Bone marrow (tissue), 2 donors: ENCODE measurements around the gene BICD1.
"Not testable (repeated sequence)": the region's sequence is repeated elsewhere in the genome, so short reads cannot be mapped to it uniquely, and the experiment has no call there.

Experiments used
- DNase-seq, 2 donors: peaks; one replicate each; lab custom pipeline; 2025; lab: John Stamatoyannopoulos, UW

The BICD1 gene

GRCh38 chr12:32145096-32145495 lies 38.4 kb downstream of the BICD1 start:
- no peak for DNase-seq

GRCh38 chr12:32146074-32146873 lies 39.6 kb downstream of the BICD1 start:
- no peak for DNase-seq

- DNase-seq = no peak
Measured at GRCh38 chr12:32148372-32148771, 41.7 kb downstream of the BICD1 start.

GRCh38 chr12:32149489-32149888 lies 42.8 kb downstream of the BICD1 start:
- no peak for DNase-seq

- no peak for DNase-seq
Measured at GRCh38 chr12:32151086-32151485, 44.4 kb downstream of the BICD1 start.

- no peak for DNase-seq
Measured at GRCh38 chr12:32151552-32151951, 44.9 kb downstream of the BICD1 start.

GRCh38 chr12:32155041-32155440 lies 48.4 kb downstream of the BICD1 start:
- DNase-seq = no peak

GRCh38 chr12:32155961-32156529 lies 49.4 kb downstream of the BICD1 start:
- DNase-seq = no peak

GRCh38 chr12:32158525-32158924 lies 51.9 kb downstream of the BICD1 start:
- no peak for DNase-seq

GRCh38 chr12:32159381-32159780 lies 52.7 kb downstream of the BICD1 start:
- DNase-seq = no peak

- no peak for DNase-seq
Measured at GRCh38 chr12:32159925-32160324, 53.3 kb downstream of the BICD1 start.

GRCh38 chr12:32161058-32161457 lies 54.4 kb downstream of the BICD1 start:
- no peak for DNase-seq

- DNase-seq = no peak
Measured at GRCh38 chr12:32163596-32163995, 56.9 kb downstream of the BICD1 start.

- no peak for DNase-seq
Measured at GRCh38 chr12:32166510-32166909, 59.9 kb downstream of the BICD1 start.

- no peak for DNase-seq
Measured at GRCh38 chr12:32170437-32170998, 63.9 kb downstream of the BICD1 start.

GRCh38 chr12:32171211-32171610 lies 64.6 kb downstream of the BICD1 start:
- no peak for DNase-seq

GRCh38 chr12:32176606-32177005 lies 70.0 kb downstream of the BICD1 start:
- no peak for DNase-seq

- no peak for DNase-seq
Measured at GRCh38 chr12:32178341-32179010, 71.8 kb downstream of the BICD1 start.

GRCh38 chr12:32179011-32179395 lies 72.4 kb downstream of the BICD1 start:
- no peak for DNase-seq

GRCh38 chr12:32181498-32182175 lies 75.0 kb downstream of the BICD1 start:
- DNase-seq = no peak

GRCh38 chr12:32183650-32184049 lies 77.0 kb downstream of the BICD1 start:
- DNase-seq = no peak

GRCh38 chr12:32187127-32187526 lies 80.5 kb downstream of the BICD1 start:
- not testable (repeated sequence) for DNase-seq
